WTC11 (cell line): ENCODE results near the gene ZNF770.

ENCODE experiments used
- CBFB ChIP-seq: sonication (generic); formaldehyde crosslinking; IDR thresholded peaks from 2 replicates; pipeline ENCODE4 v1.8.1; 2022; ENCODE audit warnings: mild to moderate bottlenecking, low read depth, missing genetic modification reagents
- SP1 ChIP-seq: sonication (generic); formaldehyde crosslinking; conservative IDR thresholded peaks from 2 replicates; pipeline ENCODE4 v1.8.1; 2022; ENCODE audit warnings: missing genetic modification reagents

DNA sequence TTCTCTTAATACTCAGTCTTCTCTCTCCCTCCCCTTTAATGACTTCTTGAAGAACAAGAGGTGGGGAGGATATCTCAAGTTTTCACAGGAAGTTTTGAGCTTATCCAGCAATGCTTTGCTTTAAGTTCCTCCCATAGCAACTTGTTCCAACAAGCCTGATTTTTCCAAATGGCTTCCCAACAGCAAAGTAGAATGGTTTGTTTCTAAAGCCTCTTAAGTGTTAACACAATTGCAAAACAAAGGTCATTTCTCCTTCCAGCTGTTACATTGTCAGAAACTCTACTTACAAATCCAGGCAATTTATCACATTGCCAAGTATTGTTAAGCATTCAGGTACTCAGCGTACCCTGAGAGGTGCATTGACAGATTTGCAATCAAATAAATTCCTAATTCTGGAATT lies 6.8 kb upstream of the ZNF770 start:
- TF ChIP-seq CBFB (CRISPR knock-in tag) (no peak), SP1 (CRISPR knock-in tag) (no peak)
